Activated naive CD4-positive, alpha-beta T cell treated with anti-CD3 and anti-CD28 coated beads, Interleukin-2, amount 10 ng/mL, durations not matched to agents 5 hours and 36 hours (primary cell): Measurements from ENCODE around the gene NFIX. TPM values are rescaled to one million over a fixed set of nuclear protein-coding genes. Genes with fewer than 3 reads are reported as not detected.

ENCODE experiments used
- total RNA-seq, 2 experiments: library from RNA; stranded (reverse); gene quantifications; one replicate each; pipeline ENCODE4 v1.2.3, GENCODE V29; 2021

NFIX gene
- 1 to 10 TPM; 1.7 to 3.0 TPM for total RNA-seq

GRCh38 chr19:12994701-12995595, at the start of gene NFIX:
NFIX (plus strand) TSS chr19:12995475; CDS start chr19:12995838, 363 bp downstream.

GRCh38 chr19:12945479-12946091, 49.7 kb upstream of the NFIX start, which contains the start of gene RAD23A:
RAD23A (plus strand) TSS chr19:12945862; CDS start chr19:12945949, 87 bp downstream.

GRCh38 chr19:12956446-12957388, 38.6 kb upstream of the NFIX start, which contains the start of gene GADD45GIP1:
GADD45GIP1 (minus strand) TSS chr19:12957223; CDS start chr19:12957212, 11 bp downstream.

GRCh38 chr19:12969292-12969988, 25.8 kb upstream of the NFIX start, which contains the start of gene DAND5:
DAND5 (plus strand) TSS chr19:12969576; CDS start chr19:12969661, 85 bp downstream.

GRCh38 chr19:13102666-13103580, 107.6 kb downstream of the NFIX start, which contains the start of gene LYL1:
LYL1 (minus strand) TSS chr19:13102858; CDS start chr19:13101171, 1,687 bp downstream.

GRCh38 chr19:13116282-13117175, 121.3 kb downstream of the NFIX start, which contains the start of gene TRMT1:
TRMT1 (minus strand) TSS chr19:13116740; CDS start chr19:13116399, 341 bp downstream.

GRCh38 chr19:13117772-13118423, 122.6 kb downstream of the NFIX start, which contains the start of gene NACC1:
NACC1 (plus strand) TSS chr19:13118264; CDS start chr19:13135208, 16,944 bp downstream.

Other genes starting within 250 kb of the NFIX start
- not detected for gene BEST2, start 243.7 kb upstream of the NFIX start, total RNA-seq
- gene HOOK2, start 219.9 kb upstream of the NFIX start, total RNA-seq: 10 to 100 TPM; 19.6 to 20.2 TPM
- gene JUNB, start 204.0 kb upstream of the NFIX start, total RNA-seq: 10 to 100 TPM; 90.6 to 96.0 TPM
- 100 to 1,000 TPM; 245 to 256 TPM for gene PRDX2, start 193.7 kb upstream of the NFIX start, total RNA-seq
- gene THSD8, start 193.4 kb upstream of the NFIX start, total RNA-seq: 10 to 100 TPM; 12.6 to 18.2 TPM
- gene RNASEH2A, start 188.9 kb upstream of the NFIX start, total RNA-seq: 10 to 100 TPM; 28.5 to 30.9 TPM
- not detected for gene RTBDN, start 160.9 kb upstream of the NFIX start, total RNA-seq
- under 1 TPM; 0.53 to 0.88 TPM for gene MAST1, start 157.0 kb upstream of the NFIX start, total RNA-seq
- gene DNASE2, start 114.0 kb upstream of the NFIX start, total RNA-seq: 10 to 100 TPM; 29.4 to 30.0 TPM
- under 1 TPM in 1 of 2 experiments, not detected in 1; 0.14 TPM for gene KLF1, start 108.3 kb upstream of the NFIX start, total RNA-seq
- 10 to 100 TPM; 39.0 to 42.7 TPM for gene GCDH, start 104.3 kb upstream of the NFIX start, total RNA-seq
- gene SYCE2, start 76.2 kb upstream of the NFIX start, total RNA-seq: 1 to 10 TPM; 3.1 to 5.1 TPM
- 10 to 100 TPM; 72.4 to 77.0 TPM for gene FARSA, start 61.8 kb upstream of the NFIX start, total RNA-seq
- 100 to 1,000 TPM; 591 to 596 TPM for gene CALR, start 56.9 kb upstream of the NFIX start, total RNA-seq
- 100 to 1,000 TPM in 1 of 2 experiments, 10 to 100 TPM in 1; 97.6 to 113 TPM for gene RAD23A, start 49.6 kb upstream of the NFIX start, total RNA-seq
- gene GADD45GIP1, start 38.3 kb upstream of the NFIX start, total RNA-seq: 10 to 100 TPM; 13.9 to 18.0 TPM
- gene DAND5, start 25.9 kb upstream of the NFIX start, total RNA-seq: under 1 TPM; 0.24 to 0.25 TPM
- gene LYL1, start 107.4 kb downstream of the NFIX start, total RNA-seq: 1 to 10 TPM; 9.0 to 9.1 TPM
- 10 to 100 TPM; 51.6 to 52.8 TPM for gene TRMT1, start 121.3 kb downstream of the NFIX start, total RNA-seq
- gene NACC1, start 122.8 kb downstream of the NFIX start, total RNA-seq: 10 to 100 TPM; 50.2 to 54.4 TPM
- 10 to 100 TPM; 63.4 to 66.9 TPM for gene STX10, start 154.9 kb downstream of the NFIX start, total RNA-seq
- gene IER2, start 154.9 kb downstream of the NFIX start, total RNA-seq: 100 to 1,000 TPM; 203 to 208 TPM